COLO829 (cell line): Measurements from ENCODE around the gene ZAR1.

Source experiments
- DNase-seq: peaks from one replicate; pipeline ENCODE4 v3.0.0; 2012; ENCODE audit warnings: low spot score

Gene ZAR1

DNA sequence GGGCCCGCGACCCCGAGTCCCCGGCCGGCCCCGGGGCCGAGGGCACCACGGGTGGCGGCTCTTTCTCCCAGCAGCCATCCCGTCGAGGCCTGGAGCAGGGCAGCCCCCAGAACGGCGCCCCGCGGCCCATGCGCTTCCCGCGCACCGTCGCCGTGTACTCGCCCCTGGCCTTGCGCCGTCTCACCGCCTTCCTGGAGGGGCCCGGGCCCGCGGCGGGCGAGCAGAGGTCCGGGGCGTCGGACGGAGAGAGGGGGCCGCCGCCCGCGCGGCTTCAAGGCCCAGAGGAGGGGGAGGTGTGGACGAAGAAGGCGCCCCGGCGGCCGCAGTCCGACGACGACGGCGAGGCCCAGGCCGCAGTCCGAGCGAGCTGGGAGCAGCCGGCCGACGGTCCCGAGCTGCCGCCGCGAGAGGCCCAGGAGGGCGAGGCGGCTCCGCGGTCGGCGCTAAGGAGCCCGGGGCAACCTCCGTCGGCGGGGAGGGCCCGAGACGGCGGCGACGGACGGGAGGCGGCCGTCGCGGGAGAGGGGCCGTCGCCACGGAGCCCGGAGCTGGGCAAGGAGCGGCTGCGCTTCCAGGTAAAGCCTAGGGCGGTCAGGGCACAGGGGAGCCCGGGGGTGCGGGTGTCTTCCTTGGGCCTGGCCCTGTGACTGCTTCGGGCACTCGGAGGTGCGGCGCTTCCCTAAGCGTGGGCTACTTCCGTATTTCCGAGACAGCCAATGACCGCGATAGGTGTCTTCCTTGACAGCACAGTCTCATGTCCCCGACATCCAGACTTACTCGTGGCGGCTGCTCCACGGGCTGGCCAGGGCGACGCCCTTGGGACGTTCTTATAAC lies 845 bp downstream of the ZAR1 start:
- DNase-seq: no peak

DNA sequence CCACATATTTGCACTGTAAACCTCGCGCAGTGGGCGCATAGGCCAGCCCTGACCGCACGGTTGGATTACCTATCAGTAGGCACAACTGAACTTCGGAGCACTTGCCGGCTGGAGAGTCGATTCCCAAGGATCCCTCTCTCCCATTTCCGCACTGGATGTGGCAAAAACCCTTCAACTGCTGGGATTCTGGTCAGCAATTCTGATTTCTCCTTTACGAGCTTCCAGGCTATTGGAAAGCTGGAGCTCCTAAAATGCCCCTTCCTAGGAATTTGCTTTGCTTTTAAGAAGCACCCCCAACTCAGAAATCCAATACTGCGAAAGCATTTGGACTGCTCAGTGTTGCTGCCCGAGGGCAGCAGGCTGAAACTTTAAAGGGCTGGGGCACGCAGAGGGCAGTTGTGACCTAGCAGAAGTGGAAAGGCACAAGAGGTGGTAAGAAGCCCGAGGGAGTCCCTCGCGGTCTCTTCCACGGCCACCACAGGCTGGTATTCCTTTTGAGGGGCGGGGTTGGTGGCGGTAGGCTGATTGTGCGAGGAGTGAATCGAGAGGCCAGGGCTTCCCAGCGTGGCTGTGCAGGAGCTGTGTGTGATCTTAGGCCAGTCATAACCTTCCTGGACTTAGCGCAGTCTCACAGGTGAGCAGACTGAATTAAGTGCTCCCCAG lies 1.6 kb downstream of the ZAR1 start:
- DNase-seq: no peak

DNA sequence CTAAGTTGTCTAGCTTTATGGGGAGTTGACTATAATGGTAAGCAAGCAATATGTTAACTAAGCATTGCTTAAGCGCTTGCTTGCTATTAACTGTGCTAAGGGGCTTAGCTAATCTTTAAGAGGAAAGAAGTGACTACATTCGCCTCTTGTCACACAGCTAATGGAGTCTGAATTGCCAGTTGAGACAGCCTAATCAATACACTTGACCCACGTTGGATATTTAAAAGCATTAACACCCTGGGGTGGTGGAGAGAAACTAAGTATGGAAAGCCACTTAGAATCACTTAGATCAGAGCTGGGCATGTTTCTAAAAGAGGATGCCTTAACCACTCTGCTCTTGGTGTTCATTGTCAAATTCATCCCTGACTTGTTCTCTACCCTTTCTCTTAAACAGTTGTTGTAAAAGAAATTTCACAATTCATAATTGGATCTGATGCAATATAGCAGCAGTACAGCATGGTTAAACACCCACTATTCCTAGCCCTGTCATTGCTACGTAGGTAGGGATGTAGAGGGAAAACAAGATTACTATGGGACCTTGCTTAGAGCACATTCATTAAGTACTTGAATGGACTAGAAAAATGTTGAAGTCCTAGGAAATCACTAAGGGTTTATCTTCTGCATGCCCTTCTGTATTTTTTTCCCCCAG lies 3.5 kb downstream of the ZAR1 start:
- no peak for DNase-seq

DNA sequence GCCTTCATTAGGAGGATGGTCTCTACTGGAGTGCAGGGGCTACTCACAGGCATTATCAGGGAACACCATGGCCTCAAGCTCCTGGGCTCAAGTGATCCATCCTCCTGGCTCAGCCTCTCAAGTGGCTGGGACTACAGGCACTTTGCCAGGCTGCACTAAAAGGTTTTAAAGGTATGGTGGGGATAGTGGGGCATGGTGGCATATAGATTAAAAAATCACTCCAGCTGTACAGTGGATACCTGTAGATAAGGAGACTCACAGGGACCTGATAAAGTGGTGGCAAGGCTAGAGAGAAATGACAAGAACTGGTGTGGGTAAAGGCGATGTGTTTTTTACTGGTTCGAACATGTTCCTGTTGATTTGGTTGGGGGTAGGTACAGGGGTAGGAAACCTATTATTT lies 5.9 kb downstream of the ZAR1 start:
- DNase-seq: no peak

DNA sequence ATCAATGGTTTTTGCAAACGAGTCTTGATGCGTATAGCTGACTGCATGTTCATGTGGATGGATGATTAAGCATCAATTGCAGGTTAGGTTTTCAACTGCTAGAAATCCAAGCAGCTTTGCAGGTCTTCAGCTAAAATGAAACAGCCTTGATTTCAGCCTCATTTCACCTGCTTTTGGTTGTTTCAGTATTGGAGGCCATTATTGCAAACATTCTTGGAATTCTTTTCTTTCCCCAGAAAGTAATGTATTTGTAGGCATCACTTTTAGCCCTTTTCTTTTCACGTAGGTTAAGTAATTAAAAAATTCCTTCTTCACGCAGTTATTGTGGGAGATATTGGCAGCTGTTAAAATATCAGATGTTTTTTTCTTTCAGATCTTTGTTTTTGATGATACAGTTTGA lies 8.8 kb downstream of the ZAR1 start:
- DNase-seq: no peak

DNA sequence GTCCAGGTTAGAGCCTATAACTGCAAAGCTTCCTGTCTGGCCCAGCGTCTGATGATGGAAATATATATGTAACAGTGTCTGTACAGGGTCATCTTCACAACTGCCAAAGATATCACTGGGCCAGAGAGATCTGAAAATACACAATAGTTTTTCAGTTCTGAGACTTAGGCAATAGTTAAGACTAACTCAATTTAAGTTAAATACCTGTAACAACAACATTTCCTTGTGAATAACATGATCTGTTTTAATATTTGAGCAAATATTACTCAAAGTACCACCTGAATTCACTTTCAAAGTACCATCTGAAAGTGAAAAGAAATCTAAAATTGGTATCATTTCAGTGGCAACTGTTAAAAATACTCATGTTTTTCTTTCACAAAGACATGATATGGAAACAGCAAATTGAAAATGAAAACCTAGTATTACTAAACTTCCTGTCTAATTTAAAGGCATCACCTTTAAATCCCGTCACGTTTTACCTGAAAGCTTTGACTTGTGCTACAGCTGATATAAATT lies 9.6 kb downstream of the ZAR1 start:
- no peak for DNase-seq

DNA sequence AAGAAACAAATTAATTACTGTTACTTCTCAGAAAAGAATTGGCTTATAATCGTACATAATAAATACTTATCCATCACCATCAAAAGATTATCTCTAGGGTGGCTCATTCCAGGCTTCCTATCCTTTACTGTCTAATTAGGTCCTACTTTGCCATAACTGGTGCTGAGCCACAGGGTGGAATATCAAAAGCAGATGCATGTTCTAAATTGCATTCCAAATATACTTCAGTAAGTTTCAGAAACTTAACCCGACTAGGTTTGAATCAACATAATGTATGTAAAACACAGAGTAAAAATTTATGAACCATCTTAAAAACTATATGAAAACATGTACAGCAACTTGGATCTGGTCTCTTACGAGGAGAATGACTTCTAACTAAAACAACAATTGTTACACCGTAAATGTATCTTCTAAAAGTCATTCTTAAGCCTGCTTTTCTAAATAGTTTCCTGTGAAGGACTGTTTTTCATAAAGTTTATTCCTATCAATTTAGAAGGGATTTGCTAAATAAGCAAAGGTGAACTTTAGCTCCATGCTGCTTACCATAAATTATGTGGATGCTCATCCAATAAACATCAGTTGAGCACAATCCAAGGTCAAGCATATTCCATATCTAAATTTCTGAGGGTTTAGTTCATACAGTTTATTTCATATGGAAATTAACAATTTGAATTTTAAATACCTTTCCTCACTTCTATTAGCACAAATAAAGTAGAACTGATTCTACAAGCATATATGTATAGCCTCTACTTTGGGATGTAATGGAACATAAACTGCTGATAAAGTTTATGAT lies 13.4 kb downstream of the ZAR1 start:
- DNase-seq: no peak

DNA sequence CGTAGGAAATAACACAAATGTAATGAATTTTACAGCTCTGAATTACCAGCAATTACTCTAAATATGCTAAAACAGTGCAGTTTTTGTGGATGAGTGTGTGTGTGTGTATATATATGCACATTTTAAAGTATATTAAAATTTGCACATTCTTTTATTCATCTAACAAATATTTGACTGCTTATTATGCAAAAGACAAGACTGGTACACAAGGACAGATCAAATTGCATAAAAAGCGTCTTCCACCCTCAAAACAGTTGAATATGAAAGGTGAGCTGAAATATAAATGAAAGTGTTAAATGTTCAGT lies 13.9 kb downstream of the ZAR1 start:
- no peak for DNase-seq

DNA sequence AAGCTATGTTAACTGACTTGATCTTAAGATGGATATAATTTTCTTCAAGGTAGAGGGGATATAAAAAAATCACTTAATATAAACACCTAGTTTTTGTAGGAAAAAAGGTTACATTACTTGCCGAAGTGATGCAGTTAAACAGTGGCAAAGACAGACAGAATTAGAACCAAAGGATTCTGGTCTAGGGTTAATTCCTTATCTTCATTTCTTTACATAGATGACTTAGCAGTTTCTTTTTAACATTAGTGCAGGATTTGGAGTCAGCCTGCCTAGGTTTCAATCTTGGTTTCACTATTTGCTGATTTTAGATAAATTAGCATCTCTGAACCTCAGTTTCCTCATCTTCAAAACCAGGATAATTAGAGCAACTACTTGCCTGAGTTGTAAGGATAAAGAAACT lies 14.3 kb downstream of the ZAR1 start:
- DNase-seq: no peak

DNA sequence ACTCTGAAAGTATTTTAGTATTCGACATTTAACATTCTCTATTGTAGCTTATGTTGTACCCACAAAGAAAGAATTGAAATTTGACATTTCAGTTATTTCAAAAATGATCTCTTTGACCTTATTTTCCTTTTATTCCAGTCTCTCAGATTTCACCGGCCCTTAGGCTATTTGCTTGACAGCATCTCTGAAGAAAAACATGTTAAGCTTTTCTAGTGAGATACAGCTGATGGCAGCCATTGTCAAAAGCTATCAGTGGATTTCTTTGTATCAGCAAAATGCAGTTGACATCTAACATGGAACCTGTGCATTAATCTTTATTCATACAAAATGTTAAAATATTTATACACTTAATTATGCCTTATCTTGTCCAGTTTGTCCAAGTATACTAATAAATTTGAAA lies 16.7 kb downstream of the ZAR1 start:
- no peak for DNase-seq

DNA sequence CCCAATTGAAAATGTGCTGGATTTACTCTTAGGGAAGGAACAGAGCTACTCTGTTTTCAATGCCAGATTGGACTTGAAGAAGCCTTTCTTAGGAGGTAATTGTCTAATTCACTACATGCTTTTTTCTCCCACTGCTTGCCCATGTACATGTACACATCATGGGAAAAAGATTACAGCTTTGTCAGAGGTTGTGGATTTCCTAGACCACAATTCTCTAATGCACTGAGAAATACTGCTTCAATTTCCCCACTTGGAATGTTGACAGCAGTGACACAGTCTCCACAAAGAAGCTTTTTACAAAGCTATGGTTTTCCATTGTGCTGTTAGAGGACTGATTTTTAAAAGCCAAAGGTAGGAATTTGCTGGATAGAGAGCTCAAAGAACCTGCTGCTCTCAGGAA lies 19.5 kb downstream of the ZAR1 start:
- no peak for DNase-seq

DNA sequence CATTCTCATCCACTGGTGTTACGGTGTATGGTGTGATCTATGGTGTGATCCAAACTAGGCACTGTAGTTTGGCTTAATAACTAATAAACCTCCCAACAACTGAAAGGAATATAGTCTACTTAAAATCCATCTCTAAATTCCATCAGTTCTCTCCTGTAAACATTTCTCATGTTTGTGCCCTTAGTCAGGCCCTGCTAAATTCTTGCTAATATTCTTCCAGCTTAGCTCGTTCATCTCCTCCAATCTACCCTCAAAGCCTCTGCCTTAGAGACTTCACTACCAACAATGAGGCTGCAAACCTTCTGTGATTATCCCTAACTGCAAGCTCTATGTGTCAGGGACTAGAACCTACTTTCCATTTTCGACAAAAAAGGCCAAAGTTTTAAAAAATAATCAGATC lies 28.1 kb downstream of the ZAR1 start:
- DNase-seq: no peak

DNA sequence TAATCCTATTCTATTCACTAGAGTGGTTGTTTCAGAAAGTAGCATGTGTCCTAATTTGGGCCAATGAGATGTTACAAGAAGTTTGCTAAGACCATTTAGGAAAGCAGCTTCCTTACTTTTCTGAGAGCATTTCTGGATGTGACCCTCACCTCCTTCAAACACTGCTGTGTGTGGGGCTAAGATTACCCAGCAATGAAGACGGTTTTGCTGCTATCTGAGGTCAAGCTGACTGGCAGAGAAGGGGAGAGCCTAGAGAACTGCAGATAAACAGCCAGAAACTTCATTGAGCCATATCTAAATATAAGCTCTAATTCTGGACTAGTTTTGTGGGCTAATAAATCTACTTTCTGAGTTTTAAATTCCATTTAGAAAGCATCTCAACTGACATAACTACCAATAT lies 36.4 kb downstream of the ZAR1 start:
- DNase-seq: no peak

DNA sequence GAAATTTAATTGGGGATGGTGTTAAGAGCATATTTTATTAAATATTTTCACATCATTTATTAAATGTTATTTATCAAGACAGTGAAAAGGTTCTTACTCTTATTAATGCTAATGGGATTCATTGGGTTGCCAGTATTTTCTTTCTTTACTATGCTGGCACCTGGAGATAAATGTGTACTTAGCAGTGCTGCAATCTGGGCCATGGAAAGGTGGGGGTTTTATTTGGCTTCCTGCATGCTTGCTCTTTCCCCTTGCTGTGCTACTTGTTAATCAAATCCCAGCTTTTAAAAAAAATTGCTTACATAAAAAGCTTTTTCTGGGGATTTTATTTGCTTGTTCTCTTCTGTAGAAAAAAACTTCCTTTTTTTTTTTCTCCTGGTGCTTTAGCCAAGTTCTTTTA lies 48.3 kb downstream of the ZAR1 start:
- no peak for DNase-seq

DNA sequence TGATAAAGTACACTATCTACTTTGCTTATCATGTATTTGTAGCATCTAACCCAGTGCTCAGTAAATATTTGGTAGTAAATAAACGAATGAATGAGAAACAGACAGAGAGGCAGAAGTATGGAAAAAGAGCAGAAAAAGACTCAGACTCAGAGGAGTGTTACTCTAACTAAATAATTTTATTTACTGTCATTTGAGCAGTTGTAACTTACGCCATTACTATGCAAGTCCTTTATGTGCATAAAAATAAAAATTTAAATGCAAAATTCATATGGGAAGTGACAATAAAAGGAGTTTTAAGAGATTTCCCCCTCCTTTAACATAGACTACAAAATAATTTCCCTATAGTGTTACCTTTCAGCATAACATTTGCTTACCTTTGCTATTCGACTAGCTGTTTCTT lies 49.5 kb downstream of the ZAR1 start:
- DNase-seq: no peak

DNA sequence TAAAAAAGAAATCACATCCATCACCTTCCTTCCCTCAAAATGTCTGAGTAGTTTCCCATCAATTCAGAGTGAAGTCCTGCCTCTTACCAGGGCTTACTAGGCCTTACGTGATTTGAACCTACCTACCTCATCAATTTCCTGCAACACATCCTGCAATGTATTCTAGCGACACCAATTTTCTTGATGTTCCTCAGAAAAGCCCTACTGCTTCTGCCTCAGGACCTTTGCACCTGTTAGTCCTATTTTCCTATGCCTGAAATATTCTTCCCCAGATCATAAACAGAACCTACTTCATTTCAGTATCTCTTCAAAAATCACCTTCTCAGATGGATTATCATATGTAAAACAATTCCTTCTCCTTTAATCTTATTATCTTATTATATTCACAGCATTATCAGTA lies 52.8 kb downstream of the ZAR1 start:
- no peak for DNase-seq

DNA sequence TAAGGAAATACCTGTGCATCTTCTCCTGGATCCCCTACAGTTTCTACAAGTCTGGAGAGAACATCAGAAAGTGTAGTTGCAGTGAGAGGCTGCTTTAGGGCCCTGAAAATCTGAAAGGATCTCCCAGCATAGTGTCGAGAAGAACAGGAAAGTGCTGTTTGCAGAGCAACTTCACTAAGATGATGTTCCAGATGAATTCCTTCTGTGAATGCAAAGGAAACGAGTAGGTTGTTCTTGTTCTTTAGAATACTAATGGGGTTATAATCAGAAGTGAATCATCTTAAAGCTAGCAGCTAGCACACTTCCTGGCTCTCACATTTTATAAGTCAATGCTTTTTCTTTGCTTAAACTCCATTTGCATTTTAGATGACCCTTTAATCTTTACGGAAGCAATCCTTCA lies 53.7 kb downstream of the ZAR1 start:
- no peak for DNase-seq
